DMS79 (cell line): Measurements from ENCODE around the gene MAP3K20.
"Not testable (repeated sequence)": the region's sequence is repeated elsewhere in the genome, so short reads cannot be mapped to it uniquely, and the experiment has no call there.

Experiments used
- DNase-seq: peaks from one replicate; lab custom pipeline; 2025; lab: John Stamatoyannopoulos, UW

Gene MAP3K20

DNA sequence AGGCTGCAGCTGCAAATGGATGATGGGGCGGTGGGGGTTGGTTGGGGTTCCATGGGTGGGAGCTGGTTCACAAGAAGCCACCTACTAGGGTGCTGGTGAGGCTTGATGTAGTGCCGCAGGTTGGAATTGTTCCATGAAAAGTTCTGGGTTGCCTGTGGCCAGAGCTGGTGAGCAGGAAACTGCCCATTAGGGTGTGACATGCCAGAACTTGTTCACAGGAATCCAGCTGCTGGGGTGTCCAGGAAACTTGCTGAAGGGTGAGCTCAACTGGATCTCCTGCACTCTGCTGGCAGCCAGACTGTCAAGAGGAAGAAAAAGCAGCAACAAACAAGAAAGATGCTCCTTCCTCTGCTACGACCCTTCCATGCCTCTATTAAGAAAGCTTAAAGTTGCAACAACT is 48.8 kb downstream of the MAP3K20 start:
- DNase-seq = peak; percentile 34

DNA sequence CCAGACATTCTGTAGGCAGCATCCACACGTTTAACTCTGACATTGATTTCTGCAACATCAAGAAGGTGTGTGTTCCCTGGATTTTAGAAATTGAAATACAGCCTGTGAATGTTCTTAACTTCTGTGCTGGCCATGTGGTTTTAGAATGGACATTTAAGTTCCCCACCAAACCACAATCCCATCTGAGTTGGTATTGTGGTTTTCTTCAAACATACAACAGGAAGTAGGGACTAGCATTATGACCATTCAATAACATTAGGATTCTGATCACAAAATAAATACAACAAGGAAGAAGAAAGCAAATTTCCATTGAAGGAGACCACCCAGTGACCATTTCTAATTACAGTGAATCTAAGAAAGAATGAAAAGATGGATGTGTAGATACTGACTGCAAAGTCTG is 51.2 kb downstream of the MAP3K20 start:
- DNase-seq = no peak

GRCh38 chr2:173128132-173128531 is 52.5 kb downstream of the MAP3K20 start:
- DNase-seq = not testable (repeated sequence)

- no peak for DNase-seq
Observed at GRCh38 chr2:173130496-173131465, 55.1 kb downstream of the MAP3K20 start.

DNA sequence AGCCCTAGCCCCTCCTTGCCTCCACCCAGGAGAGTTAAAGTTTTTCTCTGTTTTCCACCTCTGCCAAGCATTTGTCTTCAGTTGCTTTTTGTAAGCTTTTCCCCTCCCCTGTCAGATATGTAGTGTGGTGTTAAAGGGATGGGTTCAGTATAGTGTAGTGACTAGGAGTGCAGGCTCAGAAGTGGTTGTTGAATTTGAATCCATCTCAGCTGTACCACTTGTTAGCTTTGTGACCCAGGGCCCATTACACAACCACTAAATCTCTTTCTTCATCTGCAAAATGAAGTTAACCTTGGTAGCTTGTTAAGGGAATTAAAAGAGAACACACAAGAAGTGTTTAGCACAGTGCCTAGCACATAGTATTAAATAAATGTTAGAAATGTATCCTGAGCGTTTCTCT is 56.9 kb downstream of the MAP3K20 start:
- DNase-seq = no peak

DNA sequence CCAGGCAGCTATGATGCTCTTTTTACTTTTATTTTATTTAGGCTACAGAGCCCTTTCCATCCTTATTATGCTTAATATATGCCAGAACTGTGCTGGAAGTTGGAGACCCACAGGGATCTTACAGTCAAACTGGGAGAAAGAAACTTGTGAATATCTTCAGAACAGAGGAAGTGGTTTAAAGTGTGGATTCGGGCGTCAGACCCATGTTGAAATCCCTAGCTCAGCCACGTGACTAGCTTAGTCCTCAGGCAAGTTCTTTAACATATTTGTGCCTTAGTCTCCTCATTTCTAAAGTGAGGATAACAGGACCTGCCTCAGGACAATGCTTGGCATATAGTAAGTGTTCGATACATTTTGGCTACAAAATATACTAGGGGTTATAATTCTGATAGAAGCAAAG is 59.1 kb downstream of the MAP3K20 start:
- DNase-seq = no peak

GRCh38 chr2:173136067-173136466 is 60.4 kb downstream of the MAP3K20 start:
- DNase-seq = no peak

- no peak for DNase-seq
Observed at GRCh38 chr2:173136599-173136998, 61.0 kb downstream of the MAP3K20 start.

DNA sequence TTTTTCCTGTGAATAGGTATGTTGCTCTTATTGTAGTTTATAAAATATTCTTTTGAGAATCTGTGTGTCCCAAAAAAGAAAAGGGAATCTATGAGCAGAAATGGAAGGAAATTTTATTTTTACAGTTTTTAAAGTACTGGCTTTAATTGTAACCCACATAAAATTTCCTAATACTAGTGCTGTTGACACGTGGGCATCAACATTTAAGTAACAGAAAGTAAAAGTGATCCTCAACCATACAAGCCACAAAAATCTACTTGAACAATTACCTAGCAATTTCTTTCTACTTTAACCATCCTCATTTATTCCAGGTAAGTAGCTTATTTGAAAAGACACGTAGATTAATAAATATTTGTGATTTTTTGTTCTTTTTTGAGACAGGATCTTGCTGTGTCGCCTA is 62.0 kb downstream of the MAP3K20 start:
- DNase-seq = no peak

GRCh38 chr2:173138962-173139361 is 63.3 kb downstream of the MAP3K20 start:
- no peak for DNase-seq

DNA sequence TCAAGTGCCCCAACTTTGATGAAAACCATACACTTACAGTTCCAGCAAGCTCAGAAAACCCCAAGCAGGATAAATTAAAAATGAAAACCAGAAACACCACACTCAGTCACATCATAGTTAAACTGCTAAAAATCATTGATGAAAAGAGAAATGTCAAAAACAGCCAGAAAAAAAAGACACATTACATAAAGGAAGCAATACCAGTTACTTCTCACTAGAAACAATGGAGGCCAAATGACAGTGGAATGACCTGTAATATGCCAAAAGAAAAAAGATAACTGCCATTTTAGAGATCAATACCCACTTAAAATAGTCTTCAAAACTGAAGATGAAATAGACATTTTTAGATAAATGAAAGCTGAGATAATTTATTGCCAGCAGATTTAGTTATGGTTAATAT is 66.0 kb downstream of the MAP3K20 start:
- no peak for DNase-seq

DNA sequence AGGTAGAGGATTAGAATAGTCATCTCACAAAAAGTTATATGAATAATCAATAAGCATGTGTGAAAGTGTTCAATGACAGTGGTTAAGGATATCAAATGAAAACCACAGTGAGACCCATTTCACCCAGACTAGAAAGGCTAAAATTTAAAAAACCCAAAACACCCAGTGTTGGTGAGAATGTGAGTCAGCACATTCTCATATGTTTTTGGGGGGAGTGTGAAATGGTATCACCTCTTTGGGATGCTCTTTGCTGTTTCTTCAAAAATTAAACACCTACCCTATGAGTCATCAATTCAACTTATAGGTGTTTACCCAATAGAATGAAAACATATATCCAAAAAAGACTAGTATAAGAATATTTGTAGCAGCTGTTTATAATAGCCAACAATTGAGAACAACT is 69.8 kb downstream of the MAP3K20 start:
- no peak for DNase-seq

DNA sequence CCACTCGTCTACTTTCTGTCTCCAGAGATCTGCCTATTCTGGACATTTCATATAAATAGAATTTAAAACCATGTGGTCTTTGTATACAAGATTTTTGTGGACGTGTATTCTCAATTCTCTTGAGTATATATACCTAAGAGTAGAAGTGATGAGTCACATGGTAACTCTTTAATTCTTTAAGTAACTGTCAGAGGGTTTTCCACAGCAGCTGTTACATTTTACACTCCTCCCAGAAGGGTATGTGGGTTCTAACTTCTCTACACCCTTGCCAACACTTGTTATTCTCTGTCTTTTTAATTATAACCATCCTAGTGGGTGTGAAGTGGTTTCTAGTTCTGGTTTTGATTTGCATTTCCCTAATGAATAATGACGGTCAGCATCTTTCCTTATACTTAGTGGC is 70.9 kb downstream of the MAP3K20 start:
- DNase-seq = no peak

- no peak for DNase-seq
Observed at GRCh38 chr2:173148520-173148919, 72.9 kb downstream of the MAP3K20 start.

DNA sequence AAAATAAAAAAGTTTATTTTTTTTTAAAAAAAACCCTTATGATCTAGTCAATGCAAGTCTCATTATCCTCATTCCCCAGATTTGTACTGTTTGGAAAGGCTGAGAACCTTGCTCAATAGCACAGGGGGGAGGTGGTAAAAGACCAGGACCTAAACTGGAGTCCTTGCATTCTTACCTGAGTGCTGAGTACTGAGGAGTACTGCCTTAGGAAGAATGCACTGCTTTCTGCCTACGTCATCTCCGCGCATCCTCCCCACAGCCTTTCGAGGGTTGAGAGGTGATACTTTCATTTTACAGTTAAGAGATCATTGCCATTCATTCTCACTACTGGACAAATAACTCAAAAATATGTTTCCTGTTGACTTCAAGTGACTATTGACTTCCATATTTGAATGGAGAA is 73.8 kb downstream of the MAP3K20 start:
- no peak for DNase-seq

- no peak for DNase-seq
Observed at GRCh38 chr2:173150087-173150486, 74.4 kb downstream of the MAP3K20 start.

GRCh38 chr2:173150963-173151362 is 75.3 kb downstream of the MAP3K20 start:
- no peak for DNase-seq

DNA sequence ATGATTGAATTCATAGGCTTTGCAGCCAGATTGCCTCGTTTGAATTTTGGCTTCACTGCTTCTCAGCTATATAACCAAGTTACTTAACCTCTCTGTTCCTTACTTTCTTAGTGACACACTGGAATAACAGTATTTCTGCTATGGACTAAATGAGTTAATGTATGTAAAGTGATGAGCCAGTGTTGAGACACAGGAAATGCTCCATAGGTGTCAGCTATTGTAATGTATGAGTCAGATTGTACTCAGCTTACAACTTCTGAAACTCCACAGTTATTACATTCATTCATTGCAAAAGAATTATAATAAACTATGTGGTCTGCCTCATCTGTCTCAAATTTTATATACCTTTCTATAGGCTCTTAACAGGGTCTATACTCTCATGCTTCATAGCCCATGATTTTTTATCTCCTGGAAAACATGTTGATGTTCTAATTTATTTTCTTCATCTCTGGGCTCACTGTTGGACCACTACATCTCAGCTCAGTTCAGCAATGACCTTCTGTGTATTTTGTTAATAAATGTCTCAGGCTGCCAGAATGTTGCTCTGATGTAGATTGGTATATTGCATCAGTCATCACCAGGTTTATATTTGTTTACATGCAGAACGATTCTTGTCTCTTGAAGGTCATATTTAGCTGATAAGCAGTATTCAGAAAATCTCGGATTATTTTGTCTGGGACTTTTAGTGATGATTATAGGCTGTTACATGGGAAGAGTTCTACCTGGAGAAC is 76.2 kb downstream of the MAP3K20 start:
- no peak for DNase-seq

GRCh38 chr2:173153301-173153885 is 77.7 kb downstream of the MAP3K20 start:
- DNase-seq = no peak

- DNase-seq = peak; percentile 37
Observed at GRCh38 chr2:173157676-173158293, 82.1 kb downstream of the MAP3K20 start.

- DNase-seq = no peak
Observed at GRCh38 chr2:173159791-173160463, 84.3 kb downstream of the MAP3K20 start.

DNA sequence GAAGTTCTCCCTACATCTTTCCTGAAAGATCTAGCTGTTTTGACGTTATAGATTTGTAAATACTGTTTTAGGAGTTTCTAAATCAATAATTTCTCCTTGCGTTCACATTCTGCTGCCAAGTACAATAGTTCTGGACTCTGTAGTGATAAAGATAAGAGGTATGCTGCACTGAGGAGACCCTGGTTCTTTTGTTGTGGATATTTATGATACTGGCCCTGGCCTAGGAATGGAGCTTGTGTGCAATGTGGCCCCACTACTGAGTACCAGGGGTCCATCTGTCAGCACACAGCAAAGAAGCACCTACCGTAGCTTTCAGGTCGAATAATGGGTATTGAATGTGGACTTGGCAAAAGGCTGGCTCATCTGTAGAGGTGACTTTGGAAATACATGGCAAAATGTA is 85.0 kb downstream of the MAP3K20 start:
- no peak for DNase-seq
